GM23248 (cell line): ENCODE results near the gene HIPK2.

Experiments used
- EZH2 ChIP-seq: fragments of 200-600 bp; sonication (generic); IDR thresholded peaks from 2 replicates; pipeline ENCODE4 v1.6.1; 2018; ENCODE audit warnings: antibody characterized with exemption, mild to moderate bottlenecking; ENCODE audit not compliant: insufficient read depth, poor library complexity, severe bottlenecking
- EZH2phosphoT487 ChIP-seq: fragments of 200-600 bp; sonication (generic); IDR thresholded peaks from 2 replicates; pipeline ENCODE4 v1.6.1; 2018; ENCODE audit warnings: antibody characterized with exemption, moderate library complexity, mild to moderate bottlenecking, low read depth; ENCODE audit not compliant: insufficient read depth

DNA sequence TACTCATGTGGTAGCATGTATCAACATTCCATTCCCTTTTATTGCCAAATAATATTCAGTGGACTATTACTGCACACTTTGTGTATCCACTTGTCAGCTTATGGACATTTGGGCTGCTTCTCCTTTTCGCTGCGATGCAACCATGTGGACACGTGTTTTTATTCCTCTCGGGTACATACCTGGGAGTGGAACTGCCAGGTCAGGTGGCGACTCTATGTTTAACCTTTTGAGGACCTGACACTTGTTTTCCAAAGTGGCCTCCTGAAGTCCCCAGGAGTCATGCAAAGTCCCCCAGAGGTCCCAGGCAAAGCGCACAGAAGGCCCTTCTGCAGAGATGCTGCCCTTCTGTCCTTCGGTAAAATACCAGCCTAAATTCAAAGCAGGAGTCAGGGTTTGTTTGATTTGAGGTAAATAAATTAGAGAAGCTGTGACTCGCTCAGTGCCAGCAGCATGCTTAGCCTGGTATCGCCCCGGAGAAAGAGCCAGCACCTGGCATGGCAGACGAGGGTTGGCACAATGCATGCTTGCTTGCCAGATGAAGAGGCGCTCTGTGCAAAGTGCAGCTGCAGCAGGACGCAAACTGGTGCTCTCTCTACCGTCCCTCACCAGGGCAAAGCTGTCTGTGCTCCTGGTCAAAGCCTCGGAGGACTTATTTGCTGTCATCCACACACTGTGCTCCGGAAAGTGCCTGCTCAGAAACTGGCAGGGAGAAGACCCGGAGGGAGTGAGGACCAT lies 37.8 kb downstream of the HIPK2 start:
- TF ChIP-seq EZH2 (no peak), EZH2phosphoT487 (no peak)
